Ovary (tissue), 3 donors: ENCODE measurements around the gene IPPK.

Source experiments
- CTCF ChIP-seq, 3 donors: fragments of 450-650 bp in 2 of 3; fragments of 200-600 bp in 1 of 3; IDR thresholded peaks; one replicate each; pipeline versions ENCODE4 v1.5.1 to v1.8.0; 2016 to 2022; ENCODE audit warnings: antibody characterized with exemption in 3 of 3, mild to moderate bottlenecking in 1 of 3
- EP300 ChIP-seq: sonication (generic); formaldehyde crosslinking; IDR thresholded peaks from one replicate; pipeline ENCODE4 v1.6.1; 2017; ENCODE audit warnings: antibody characterized with exemption
- POLR2A ChIP-seq: fragments of 450-650 bp; IDR thresholded peaks from one replicate; pipeline ENCODE4 v1.6.1; 2017; ENCODE audit warnings: antibody characterized with exemption, mild to moderate bottlenecking, moderate library complexity
- donor health status: DM: no; HTN: no; CAD: no.

GRCh38 chr9:92589923-92590322 is 80.0 kb downstream of the IPPK start:
- TF ChIP-seq POLR2A: no peak
- no peak for TF ChIP-seq EP300
- no peak for TF ChIP-seq CTCF (IDR thresholded peaks at IDR 0.05)
